NCI-H526 (cell line): Measurements from ENCODE around the gene SERINC3.

Experiments used
- DNase-seq, 2 experiments: peaks; one replicate each; lab custom pipeline; 2025; lab: John Stamatoyannopoulos, UW

Gene SERINC3

DNA sequence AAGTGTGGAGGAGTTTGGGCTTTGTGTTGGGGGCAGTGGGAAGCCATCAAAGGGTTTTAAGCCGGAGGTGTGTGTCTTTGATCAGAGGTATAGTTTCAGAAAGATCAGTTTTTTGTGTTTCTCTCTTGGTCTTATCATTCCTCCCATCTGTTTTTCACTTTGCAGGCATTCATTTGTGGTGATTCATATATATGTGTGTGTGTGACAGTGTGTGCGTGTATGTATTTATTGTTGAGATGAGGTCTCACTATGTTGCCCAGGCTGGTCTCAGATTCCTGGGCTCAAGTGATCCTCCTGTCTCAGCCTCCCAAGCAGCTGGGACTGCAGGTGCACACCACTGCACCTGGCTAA, 11.1 kb upstream of the SERINC3 start:
- DNase-seq = no peak

GRCh38 chr20:44532259-44532980, 10.6 kb upstream of the SERINC3 start:
- peak in 1 of 2 experiments; percentile 52 for DNase-seq

DNA sequence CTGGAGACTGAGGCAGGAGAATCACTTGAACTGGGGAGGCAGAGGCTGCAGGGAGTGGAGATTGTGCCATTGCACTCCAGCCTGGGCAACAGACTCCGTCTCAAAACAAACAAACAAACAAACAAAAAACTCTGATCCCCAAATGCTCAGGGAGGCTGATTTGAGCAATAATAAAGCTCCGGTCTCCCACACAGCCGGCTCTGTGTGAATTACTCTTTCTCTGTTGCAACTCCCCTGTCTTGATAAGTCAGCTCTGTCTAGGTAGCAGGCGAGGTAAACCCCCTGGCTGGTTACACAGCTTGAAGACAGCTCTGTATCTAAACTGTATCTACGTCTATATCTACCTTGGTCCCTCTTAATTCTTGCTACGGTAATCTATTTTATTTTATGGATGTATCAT, 6.4 kb upstream of the SERINC3 start:
- no peak for DNase-seq

- DNase-seq = no peak
Observed at GRCh38 chr20:44527716-44528199, 5.9 kb upstream of the SERINC3 start.

- DNase-seq = no peak
Observed at GRCh38 chr20:44526129-44526528, 4.3 kb upstream of the SERINC3 start.

- DNase-seq = no peak
Observed at GRCh38 chr20:44523746-44524145, 1.9 kb upstream of the SERINC3 start.

DNA sequence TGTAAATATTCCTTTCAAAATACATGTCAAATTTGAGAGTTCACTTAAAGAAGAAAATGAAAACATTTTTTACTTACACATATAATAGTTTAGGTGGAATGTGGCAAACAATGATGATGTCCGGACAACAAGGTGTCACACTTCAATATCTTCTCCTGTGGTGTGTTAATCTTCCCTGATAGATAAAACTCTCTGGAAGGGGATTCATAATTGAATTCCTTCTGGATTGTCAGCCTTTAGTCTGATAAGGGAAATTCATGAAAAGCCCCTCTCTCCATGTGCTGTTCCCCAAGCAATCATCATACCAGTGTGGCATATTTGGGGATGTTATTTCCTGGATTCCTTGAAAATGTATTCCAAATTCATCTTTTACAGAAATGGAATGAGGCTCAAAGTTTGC, 971 bp upstream of the SERINC3 start:
- no peak for DNase-seq

DNA sequence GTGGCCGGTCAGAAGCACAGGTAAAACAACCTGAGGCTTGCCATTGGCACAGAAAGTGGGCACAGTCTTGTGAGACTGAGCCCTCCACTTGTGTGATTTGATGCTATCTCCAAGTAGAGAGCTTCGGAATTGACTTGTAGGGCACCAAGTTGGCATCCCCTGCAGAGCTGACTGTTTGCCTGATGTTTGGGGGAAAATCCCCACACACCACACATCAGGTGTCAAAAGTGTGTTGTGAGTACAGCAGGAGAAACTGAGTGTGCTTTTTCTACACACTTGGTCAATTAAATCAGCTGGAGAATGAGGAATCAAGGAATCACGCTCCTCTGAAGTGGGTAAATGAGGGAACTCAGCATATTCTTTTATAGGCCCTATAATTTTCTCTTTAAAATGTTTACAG, 989 bp downstream of the SERINC3 start:
- no peak for DNase-seq

DNA sequence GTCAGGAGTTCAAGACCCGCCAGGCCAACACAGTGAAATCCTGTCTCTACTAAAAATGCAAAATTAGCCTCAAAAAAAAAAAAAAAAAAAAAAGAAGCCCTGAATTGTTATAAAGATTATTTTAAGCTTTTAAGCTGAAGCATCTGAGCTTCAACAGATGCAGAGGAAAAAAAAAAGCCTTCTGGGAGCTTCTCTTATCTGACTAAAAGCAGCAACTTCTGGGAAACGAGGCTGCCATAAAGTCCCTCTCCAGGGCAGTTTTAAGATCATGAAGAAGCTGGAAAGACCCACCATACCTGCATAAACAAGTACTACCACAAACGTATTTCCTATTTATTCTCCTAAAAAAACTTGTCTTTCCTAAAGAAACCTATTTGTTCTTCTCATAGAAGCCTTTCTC, 3.6 kb downstream of the SERINC3 start:
- no peak for DNase-seq

DNA sequence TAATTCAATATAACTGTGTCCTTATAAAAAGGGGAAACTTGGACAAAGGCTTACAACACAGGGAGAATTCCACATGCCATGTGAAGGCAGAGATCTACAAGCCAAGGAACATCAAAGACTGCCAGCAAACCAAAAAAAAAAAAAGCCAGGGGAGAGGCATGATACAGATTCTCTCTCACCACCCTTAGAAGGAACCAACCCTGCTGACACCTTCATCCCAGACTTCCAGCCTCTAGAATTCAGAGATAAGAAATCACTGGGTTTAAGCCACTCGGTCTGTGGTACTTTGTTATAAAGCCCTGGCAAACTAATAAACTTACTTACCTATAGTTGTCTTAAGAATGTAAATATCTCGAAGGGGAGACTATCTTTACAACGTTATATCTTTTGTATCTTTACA, 4.4 kb downstream of the SERINC3 start:
- DNase-seq = no peak

GRCh38 chr20:44516491-44516890, 5.4 kb downstream of the SERINC3 start:
- no peak for DNase-seq

GRCh38 chr20:44513871-44514270, 8.0 kb downstream of the SERINC3 start:
- DNase-seq = no peak

- DNase-seq = no peak
Observed at GRCh38 chr20:44509762-44510161, 12.1 kb downstream of the SERINC3 start.

DNA sequence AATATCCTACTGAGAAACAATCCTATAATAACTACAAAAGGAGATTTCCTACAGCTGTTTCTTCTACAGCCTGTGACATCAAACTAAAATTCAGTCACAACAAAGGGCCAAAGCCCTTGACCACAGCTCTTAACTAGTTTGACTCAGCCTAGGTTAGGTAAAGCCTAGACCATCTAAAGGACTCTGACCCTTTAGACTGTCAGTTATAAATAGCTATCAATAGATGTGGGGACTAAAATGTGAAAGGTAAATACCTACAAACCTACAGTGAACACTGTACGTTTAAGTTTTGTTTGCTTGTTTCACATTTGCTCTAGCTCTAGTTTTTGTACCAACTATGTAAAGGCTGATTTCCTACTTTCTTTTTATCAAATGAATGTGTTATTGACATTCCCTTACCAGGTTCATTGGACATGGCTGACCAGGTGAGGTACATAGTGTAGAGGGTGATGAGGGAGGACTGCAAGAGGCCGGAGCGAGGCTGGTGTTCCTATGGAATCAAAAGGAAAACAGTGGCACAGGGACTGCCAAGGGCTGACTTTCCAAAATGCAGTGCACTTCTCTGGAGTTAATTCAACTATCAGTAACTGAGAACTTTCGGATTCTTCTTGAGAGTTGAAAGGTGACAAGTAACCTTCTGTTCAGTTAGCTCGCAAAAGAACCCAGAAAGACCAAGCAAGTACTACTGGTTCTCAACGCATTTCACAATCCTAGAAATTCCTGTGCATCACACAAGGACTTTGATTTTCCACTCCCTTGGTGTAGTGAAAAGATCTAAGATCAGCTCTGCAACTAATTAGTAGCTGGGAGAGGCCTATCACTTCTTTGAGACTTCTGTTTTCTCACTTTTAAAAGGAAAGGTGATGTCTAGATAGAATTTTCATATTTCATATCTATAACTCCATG, 17.2 kb downstream of the SERINC3 start:
- DNase-seq = no peak

GRCh38 chr20:44502968-44503367, 18.9 kb downstream of the SERINC3 start:
- DNase-seq = no peak

GRCh38 chr20:44501448-44501847, 20.4 kb downstream of the SERINC3 start:
- DNase-seq = no peak

GRCh38 chr20:44500221-44500620, 21.6 kb downstream of the SERINC3 start:
- DNase-seq = no peak

GRCh38 chr20:44497761-44498160, 24.1 kb downstream of the SERINC3 start:
- DNase-seq = no peak

- no peak for DNase-seq
Observed at GRCh38 chr20:44496976-44497375, 24.9 kb downstream of the SERINC3 start.

GRCh38 chr20:44495802-44496481, 25.9 kb downstream of the SERINC3 start:
- no peak for DNase-seq

GRCh38 chr20:44495257-44495656, 26.6 kb downstream of the SERINC3 start:
- no peak for DNase-seq

GRCh38 chr20:44494681-44495080, 27.2 kb downstream of the SERINC3 start:
- no peak for DNase-seq

GRCh38 chr20:44494266-44494665, 27.6 kb downstream of the SERINC3 start:
- DNase-seq = no peak
